ENCODE data around the gene ATAD3A.

GRCh38 chr1:1521331-1521730, 9.4 kb downstream of the ATAD3A start:
- no peak for TF ChIP-seq POLR2AphosphoS5 (IDR thresholded peaks at IDR 0.05)
- TF ChIP-seq CTCF (IDR thresholded peaks at IDR 0.05; ENCODE audit: poor library complexity, severe bottlenecking), result no peak
- no peak for TF ChIP-seq EP300 (conservative IDR thresholded peaks at IDR 0.05; ENCODE audit: poor library complexity, severe bottlenecking)
